Choroid plexus epithelial cell (primary cell): Measurements from ENCODE around the gene TCF12.

ENCODE experiments used
- DNase-seq: peaks from one replicate; pipeline ENCODE4 v3.0.0-alpha.2; 2010; ENCODE audit warnings: low read depth
- H3K4me3 ChIP-seq: 2 replicates; pipeline ENCODE4 v1.5.1; 2011; ENCODE audit warnings: low read depth, mild to moderate bottlenecking, control low read depth, low read length, moderate library complexity
- CTCF ChIP-seq: conservative IDR thresholded peaks from 2 replicates; pipeline ENCODE4 v1.5.1; 2011; ENCODE audit warnings: low read depth, mild to moderate bottlenecking, control low read depth, inconsistent platforms, low read length, moderate library complexity

TCF12 gene

GRCh38 chr15:57313134-57313483 lies 394.7 kb downstream of the TCF12 start:
- no peak for DNase-seq
- TF ChIP-seq CTCF = no peak

GRCh38 chr15:57314221-57314620 lies 395.8 kb downstream of the TCF12 start:
- TF ChIP-seq CTCF = no peak
- DNase-seq = no peak
- no peak overlapping the region for H3K4me3 ChIP-seq

More at GRCh38 chr15:57313134-57313483, 394.7 kb downstream of the TCF12 start:
- no peak overlapping the region for H3K4me3 ChIP-seq

- H3K4me3 ChIP-seq = no peak overlapping the region
- TF ChIP-seq CTCF = no peak
- no peak for DNase-seq
Observed at GRCh38 chr15:57316451-57316850, 398.0 kb downstream of the TCF12 start.

GRCh38 chr15:57319226-57319918 lies 400.9 kb downstream of the TCF12 start:
- no peak overlapping the region for H3K4me3 ChIP-seq
- no peak for TF ChIP-seq CTCF

GRCh38 chr15:57319919-57320560 lies 401.6 kb downstream of the TCF12 start:
- no peak for TF ChIP-seq CTCF
- H3K4me3 ChIP-seq = no peak overlapping the region
- no peak for DNase-seq

More at GRCh38 chr15:57319226-57319918, 400.9 kb downstream of the TCF12 start:
- no peak for DNase-seq

GRCh38 chr15:57320631-57321220 lies 402.3 kb downstream of the TCF12 start:
- peak; percentile 67 for DNase-seq
- TF ChIP-seq CTCF = no peak

GRCh38 chr15:57321485-57321884 lies 403.0 kb downstream of the TCF12 start:
- no peak overlapping the region for H3K4me3 ChIP-seq
- DNase-seq = no peak

More at GRCh38 chr15:57320631-57321220, 402.3 kb downstream of the TCF12 start:
- no peak overlapping the region for H3K4me3 ChIP-seq

More at GRCh38 chr15:57321485-57321884, 403.0 kb downstream of the TCF12 start:
- TF ChIP-seq CTCF = no peak
